Stimulated activated CD4-positive, alpha-beta T cell treated with anti-CD3 and anti-CD28 coated beads, TNF-alpha, amount 100 ng/mL, for 48 hours (primary cell): Measurements from ENCODE around the gene CCNG2.

ENCODE experiments used
- DNase-seq, 3 donors: peaks; one replicate each; pipeline ENCODE4 v3.0.0-alpha.2; 2020; ENCODE audit warnings: low read depth in 3 of 3

The CCNG2 gene

DNA sequence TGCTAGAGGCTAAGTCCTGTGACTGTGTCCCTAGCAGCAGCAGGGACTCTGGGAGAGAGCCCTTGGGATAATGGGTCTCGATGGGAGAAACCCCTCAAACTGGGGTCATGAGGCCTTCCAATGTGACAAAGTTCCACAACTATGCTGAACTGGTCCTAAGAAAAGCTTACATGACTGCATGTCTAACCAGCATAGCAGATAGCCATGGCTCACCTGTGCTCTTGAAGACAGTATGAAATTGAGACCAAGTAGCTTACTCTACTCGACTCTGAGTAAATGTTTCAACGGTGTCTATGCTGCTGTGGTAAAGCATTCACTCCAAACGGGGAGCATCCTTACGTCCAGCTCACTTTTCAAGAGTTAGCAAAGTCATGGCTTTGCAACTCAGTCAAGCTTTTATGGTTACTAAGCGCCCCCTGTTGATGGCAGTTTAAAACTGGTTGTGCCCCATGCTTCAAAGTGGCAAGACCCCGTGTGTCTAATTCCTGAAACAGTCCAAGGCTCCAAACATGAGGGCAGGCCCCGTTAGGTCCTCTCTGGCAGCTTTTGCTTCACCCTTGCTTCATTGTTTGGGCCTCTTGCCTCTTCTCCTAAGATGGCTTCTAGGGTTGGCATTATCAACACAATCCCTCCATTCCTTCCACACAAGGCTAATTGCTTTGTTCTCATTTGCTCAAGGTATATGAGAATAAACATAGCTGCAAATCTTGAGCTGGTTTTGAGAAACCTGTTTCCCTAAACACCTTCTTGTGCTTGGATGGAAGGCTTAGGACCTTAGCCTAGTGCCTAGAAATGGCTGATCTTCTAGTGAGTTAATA is 46.6 kb downstream of the CCNG2 start:
- DNase-seq = peak; percentile 26 to 62 (median 37)

GRCh38 chr4:77204621-77205020 is 47.6 kb downstream of the CCNG2 start:
- DNase-seq = no peak

DNA sequence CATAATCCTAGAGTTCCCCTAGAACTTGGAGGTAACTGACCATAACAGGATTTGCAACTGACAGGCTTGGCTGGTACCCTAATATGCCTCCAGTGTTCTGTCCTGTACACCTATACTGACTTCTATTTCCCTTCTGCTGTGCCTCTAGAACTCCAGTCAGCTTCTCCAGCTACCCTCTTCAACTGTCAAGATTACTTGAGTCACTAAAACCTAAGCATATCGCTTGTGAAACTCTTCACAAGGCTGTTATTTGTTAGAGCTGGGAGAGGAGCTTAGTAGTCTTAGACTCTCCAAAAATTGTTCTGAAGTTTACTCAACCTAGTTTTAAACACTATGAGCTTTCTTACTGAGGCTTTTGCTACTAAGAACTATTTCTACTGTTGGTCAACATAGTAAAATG is 52.0 kb downstream of the CCNG2 start:
- DNase-seq = no peak

- DNase-seq = no peak
Observed at GRCh38 chr4:77209936-77210335, 52.9 kb downstream of the CCNG2 start.

DNA sequence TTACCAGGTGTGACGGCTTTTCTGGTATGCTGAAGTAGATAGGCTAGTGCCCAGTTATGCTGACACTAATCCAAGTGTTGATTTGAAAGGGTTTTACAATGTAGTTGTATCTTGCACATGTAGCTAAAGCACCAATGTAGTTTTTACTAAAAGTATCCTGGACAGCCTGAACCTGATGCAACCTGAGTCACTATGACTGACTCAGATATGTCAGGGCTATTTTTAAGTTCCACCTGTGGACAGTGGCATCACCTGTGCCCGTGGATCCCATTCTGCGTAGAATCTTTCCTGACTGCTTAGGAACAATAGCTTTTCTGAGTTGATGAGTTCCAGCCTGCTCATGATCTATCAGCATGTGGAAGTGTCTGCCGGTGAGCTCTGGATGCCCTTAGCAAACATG is 58.1 kb downstream of the CCNG2 start:
- no peak for DNase-seq

- no peak for DNase-seq
Observed at GRCh38 chr4:77217526-77217925, 60.5 kb downstream of the CCNG2 start.

- DNase-seq = no peak
Observed at GRCh38 chr4:77219266-77219665, 62.3 kb downstream of the CCNG2 start.
